ENCODE results near the gene SMS.
A peak's percentile ranks its signal among the peaks of the same experiment; 100 is the strongest.

Gene SMS

GRCh38 chrX:21975812-21976211 is 35.3 kb downstream of the SMS start:
- no peak for DNase-seq (ENCODE audit: low spot score)

- no peak for DNase-seq (ENCODE audit: low spot score)
Observed at GRCh38 chrX:21978346-21978745, 37.8 kb downstream of the SMS start.

- DNase-seq (ENCODE audit: low spot score): no peak
Observed at GRCh38 chrX:21982311-21982710, 41.8 kb downstream of the SMS start.

- DNase-seq (ENCODE audit: low spot score): peak; percentile 71
Observed at GRCh38 chrX:21985332-21985777, 44.8 kb downstream of the SMS start.

- DNase-seq (ENCODE audit: low spot score): no peak
Observed at GRCh38 chrX:21986596-21986995, 46.1 kb downstream of the SMS start.

- DNase-seq (ENCODE audit: low spot score): no peak
Observed at GRCh38 chrX:21989384-21989783, 48.9 kb downstream of the SMS start.

GRCh38 chrX:21990832-21991231 is 50.3 kb downstream of the SMS start:
- no peak for DNase-seq (ENCODE audit: low spot score)

GRCh38 chrX:21991504-21991903 is 51.0 kb downstream of the SMS start:
- DNase-seq (ENCODE audit: low spot score): no peak

- DNase-seq (ENCODE audit: low spot score): no peak
Observed at GRCh38 chrX:21993265-21993664, 52.8 kb downstream of the SMS start.

GRCh38 chrX:21996872-21997455 is 56.5 kb downstream of the SMS start:
- no peak for DNase-seq (ENCODE audit: low spot score)

- no peak for DNase-seq (ENCODE audit: low spot score)
Observed at GRCh38 chrX:21998037-21998436, 57.5 kb downstream of the SMS start.

GRCh38 chrX:22004866-22005265 is 64.4 kb downstream of the SMS start:
- DNase-seq (ENCODE audit: low spot score): no peak

- no peak for DNase-seq (ENCODE audit: low spot score)
Observed at GRCh38 chrX:22012051-22012450, 71.5 kb downstream of the SMS start.

GRCh38 chrX:22012931-22013330 is 72.4 kb downstream of the SMS start:
- DNase-seq (ENCODE audit: low spot score): no peak

GRCh38 chrX:22015139-22015750 is 74.7 kb downstream of the SMS start:
- DNase-seq (ENCODE audit: low spot score): no peak

- no peak for DNase-seq (ENCODE audit: low spot score)
Observed at GRCh38 chrX:22021751-22022324, 81.3 kb downstream of the SMS start.

GRCh38 chrX:22024577-22024976 is 84.1 kb downstream of the SMS start:
- no peak for DNase-seq (ENCODE audit: low spot score)

GRCh38 chrX:22025751-22026150 is 85.2 kb downstream of the SMS start:
- DNase-seq (ENCODE audit: low spot score): no peak

- no peak for DNase-seq (ENCODE audit: low spot score)
Observed at GRCh38 chrX:22026731-22027130, 86.2 kb downstream of the SMS start.

GRCh38 chrX:22032084-22032483 is 91.6 kb downstream of the SMS start, which contains the start of gene PHEX:
Gene PHEX (plus strand): TSS chrX:22032325. CDS start chrX:22033006, 681 bp downstream.
- DNase-seq (ENCODE audit: low spot score): no peak

- DNase-seq (ENCODE audit: low spot score): no peak
Observed at GRCh38 chrX:22032506-22032905, 92.0 kb downstream of the SMS start.

GRCh38 chrX:22033818-22034217 is 93.3 kb downstream of the SMS start:
- no peak for DNase-seq (ENCODE audit: low spot score)

- DNase-seq (ENCODE audit: low spot score): no peak
Observed at GRCh38 chrX:22035236-22035635, 94.7 kb downstream of the SMS start.
